ENCODE results near the gene PZP. TPM values are rescaled to one million over a fixed set of nuclear protein-coding genes. Genes with fewer than 3 reads are reported as not detected.

PZP gene
- total and polyA plus RNA-seq, 2 of the 13 experiments (the other 11 are each of a cell fraction or from before 2014, with no cell fraction given) = 0.07 to 0.89 TPM

GRCh38 chr12:9113987-9114309, 94.2 kb downstream of the PZP start (continued):
- TF ChIP-seq, protein P1, sequence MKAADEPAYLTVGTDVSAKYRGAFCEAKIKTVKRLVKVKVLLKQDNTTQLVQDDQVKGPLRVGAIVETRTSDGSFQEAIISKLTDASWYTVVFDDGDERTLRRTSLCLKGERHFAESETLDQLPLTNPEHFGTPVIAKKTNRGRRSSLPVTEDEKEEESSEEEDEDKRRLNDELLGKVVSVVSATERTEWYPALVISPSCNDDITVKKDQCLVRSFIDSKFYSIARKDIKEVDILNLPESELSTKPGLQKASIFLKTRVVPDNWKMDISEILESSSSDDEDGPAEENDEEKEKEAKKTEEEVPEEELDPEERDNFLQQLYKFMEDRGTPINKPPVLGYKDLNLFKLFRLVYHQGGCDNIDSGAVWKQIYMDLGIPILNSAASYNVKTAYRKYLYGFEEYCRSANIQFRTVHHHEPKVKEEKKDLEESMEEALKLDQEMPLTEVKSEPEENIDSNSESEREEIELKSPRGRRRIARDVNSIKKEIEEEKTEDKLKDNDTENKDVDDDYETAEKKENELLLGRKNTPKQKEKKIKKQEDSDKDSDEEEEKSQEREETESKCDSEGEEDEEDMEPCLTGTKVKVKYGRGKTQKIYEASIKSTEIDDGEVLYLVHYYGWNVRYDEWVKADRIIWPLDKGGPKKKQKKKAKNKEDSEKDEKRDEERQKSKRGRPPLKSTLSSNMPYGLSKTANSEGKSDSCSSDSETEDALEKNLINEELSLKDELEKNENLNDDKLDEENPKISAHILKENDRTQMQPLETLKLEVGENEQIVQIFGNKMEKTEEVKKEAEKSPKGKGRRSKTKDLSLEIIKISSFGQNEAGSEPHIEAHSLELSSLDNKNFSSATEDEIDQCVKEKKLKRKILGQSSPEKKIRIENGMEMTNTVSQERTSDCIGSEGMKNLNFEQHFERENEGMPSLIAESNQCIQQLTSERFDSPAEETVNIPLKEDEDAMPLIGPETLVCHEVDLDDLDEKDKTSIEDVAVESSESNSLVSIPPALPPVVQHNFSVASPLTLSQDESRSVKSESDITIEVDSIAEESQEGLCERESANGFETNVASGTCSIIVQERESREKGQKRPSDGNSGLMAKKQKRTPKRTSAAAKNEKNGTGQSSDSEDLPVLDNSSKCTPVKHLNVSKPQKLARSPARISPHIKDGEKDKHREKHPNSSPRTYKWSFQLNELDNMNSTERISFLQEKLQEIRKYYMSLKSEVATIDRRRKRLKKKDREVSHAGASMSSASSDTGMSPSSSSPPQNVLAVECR (CRISPR knock-in tag; IDR thresholded peaks at IDR 0.05; ENCODE audit: borderline replicate concordance) = peak; percentile 23; the same call in 1 of the 2 replicates
- no peak; the same call in 1 of the 2 replicates for TF ChIP-seq CEBPB (IDR thresholded peaks at IDR 0.05; ENCODE audit: borderline replicate concordance, low read depth, low read length)
- TF ChIP-seq, protein P2, sequence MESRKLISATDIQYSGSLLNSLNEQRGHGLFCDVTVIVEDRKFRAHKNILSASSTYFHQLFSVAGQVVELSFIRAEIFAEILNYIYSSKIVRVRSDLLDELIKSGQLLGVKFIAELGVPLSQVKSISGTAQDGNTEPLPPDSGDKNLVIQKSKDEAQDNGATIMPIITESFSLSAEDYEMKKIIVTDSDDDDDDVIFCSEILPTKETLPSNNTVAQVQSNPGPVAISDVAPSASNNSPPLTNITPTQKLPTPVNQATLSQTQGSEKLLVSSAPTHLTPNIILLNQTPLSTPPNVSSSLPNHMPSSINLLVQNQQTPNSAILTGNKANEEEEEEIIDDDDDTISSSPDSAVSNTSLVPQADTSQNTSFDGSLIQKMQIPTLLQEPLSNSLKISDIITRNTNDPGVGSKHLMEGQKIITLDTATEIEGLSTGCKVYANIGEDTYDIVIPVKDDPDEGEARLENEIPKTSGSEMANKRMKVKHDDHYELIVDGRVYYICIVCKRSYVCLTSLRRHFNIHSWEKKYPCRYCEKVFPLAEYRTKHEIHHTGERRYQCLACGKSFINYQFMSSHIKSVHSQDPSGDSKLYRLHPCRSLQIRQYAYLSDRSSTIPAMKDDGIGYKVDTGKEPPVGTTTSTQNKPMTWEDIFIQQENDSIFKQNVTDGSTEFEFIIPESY (CRISPR knock-in tag; IDR thresholded peaks at IDR 0.05) = no peak
- TF ChIP-seq CTCF (CRISPR knock-in tag; IDR thresholded peaks at IDR 0.05) = no peak
- TF ChIP-seq ZNF720 (CRISPR knock-in tag; IDR thresholded peaks at IDR 0.05) = no peak
- no peak for TF ChIP-seq MZF1 (CRISPR knock-in tag; IDR thresholded peaks at IDR 0.05; ENCODE audit: borderline replicate concordance)
- TF ChIP-seq, protein P3, sequence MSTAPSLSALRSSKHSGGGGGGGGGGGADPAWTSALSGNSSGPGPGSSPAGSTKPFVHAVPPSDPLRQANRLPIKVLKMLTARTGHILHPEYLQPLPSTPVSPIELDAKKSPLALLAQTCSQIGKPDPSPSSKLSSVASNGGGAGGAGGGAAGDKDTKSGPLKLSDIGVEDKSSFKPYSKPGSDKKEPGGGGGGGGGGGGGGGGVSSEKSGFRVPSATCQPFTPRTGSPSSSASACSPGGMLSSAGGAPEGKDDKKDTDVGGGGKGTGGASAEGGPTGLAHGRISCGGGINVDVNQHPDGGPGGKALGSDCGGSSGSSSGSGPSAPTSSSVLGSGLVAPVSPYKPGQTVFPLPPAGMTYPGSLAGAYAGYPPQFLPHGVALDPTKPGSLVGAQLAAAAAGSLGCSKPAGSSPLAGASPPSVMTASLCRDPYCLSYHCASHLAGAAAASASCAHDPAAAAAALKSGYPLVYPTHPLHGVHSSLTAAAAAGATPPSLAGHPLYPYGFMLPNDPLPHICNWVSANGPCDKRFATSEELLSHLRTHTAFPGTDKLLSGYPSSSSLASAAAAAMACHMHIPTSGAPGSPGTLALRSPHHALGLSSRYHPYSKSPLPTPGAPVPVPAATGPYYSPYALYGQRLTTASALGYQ (CRISPR knock-in tag; IDR thresholded peaks at IDR 0.05) = peak; percentile 79; the same call in 1 of the 2 replicates
- TF ChIP-seq STAG1 (CRISPR knock-in tag; IDR thresholded peaks at IDR 0.05) = no peak
- TF ChIP-seq WIZ (CRISPR knock-in tag; IDR thresholded peaks at IDR 0.05) = no peak
- TF ChIP-seq HHEX (CRISPR knock-in tag; IDR thresholded peaks at IDR 0.05) = peak; percentile 34; the same call in 1 of the 2 replicates
- no peak for TF ChIP-seq CCDC6 (CRISPR knock-in tag; IDR thresholded peaks at IDR 0.05)
- TF ChIP-seq ZNF580 (CRISPR knock-in tag; IDR thresholded peaks at IDR 0.05; ENCODE audit: borderline replicate concordance, low read depth) = no peak
- peak; percentile 58; the same call in 1 of the 2 replicates for TF ChIP-seq TARDBP (CRISPR knock-in tag; IDR thresholded peaks at IDR 0.05)
- peak; percentile 78 for TF ChIP-seq HNF4A (CRISPR knock-in tag; IDR thresholded peaks at IDR 0.05)
- TF ChIP-seq FIP1L1 (IDR thresholded peaks at IDR 0.05; ENCODE audit: borderline replicate concordance, insufficient read depth, low read depth, low read length) = no peak
- TF ChIP-seq, protein P4, sequence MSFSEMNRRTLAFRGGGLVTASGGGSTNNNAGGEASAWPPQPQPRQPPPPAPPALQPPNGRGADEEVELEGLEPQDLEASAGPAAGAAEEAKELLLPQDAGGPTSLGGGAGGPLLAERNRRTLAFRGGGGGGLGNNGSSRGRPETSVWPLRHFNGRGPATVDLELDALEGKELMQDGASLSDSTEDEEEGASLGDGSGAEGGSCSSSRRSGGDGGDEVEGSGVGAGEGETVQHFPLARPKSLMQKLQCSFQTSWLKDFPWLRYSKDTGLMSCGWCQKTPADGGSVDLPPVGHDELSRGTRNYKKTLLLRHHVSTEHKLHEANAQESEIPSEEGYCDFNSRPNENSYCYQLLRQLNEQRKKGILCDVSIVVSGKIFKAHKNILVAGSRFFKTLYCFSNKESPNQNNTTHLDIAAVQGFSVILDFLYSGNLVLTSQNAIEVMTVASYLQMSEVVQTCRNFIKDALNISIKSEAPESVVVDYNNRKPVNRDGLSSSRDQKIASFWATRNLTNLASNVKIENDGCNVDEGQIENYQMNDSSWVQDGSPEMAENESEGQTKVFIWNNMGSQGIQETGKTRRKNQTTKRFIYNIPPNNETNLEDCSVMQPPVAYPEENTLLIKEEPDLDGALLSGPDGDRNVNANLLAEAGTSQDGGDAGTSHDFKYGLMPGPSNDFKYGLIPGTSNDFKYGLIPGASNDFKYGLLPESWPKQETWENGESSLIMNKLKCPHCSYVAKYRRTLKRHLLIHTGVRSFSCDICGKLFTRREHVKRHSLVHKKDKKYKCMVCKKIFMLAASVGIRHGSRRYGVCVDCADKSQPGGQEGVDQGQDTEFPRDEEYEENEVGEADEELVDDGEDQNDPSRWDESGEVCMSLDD (CRISPR knock-in tag; IDR thresholded peaks at IDR 0.05; ENCODE audit: borderline replicate concordance) = no peak
- TF ChIP-seq IKZF1 (IDR thresholded peaks at IDR 0.05) = no peak
- TF ChIP-seq KDM6A (CRISPR knock-in tag; IDR thresholded peaks at IDR 0.05; ENCODE audit: low read depth) = no peak
